Endodermal cell (in vitro differentiated cells): Measurements from ENCODE around the gene GALNT9. TPM values are rescaled to one million over a fixed set of nuclear protein-coding genes. Genes with fewer than 3 reads are reported as not detected.

Experiments used
- DNase-seq: peaks from one replicate; pipeline ENCODE4 v3.0.0-alpha.2; 2017
- H3K27ac ChIP-seq: 2 replicates; pipeline ENCODE4 v1.5.1; 2013; ENCODE audit warnings: mild to moderate bottlenecking, low read depth, low read length, moderate library complexity
- H3K27me3 ChIP-seq: 2 replicates; pipeline ENCODE4 v1.6.1; 2013; ENCODE audit warnings: mild to moderate bottlenecking, low read length, moderate library complexity; ENCODE audit not compliant: insufficient read depth, control insufficient read depth, poor library complexity, severe bottlenecking
- H3K36me3 ChIP-seq: 2 replicates; pipeline ENCODE4 v1.7.0; 2013; ENCODE audit warnings: mild to moderate bottlenecking, low read length, moderate library complexity; ENCODE audit not compliant: control insufficient read depth, insufficient read depth
- H3K4me1 ChIP-seq: one replicate; pipeline ENCODE4 v1.7.0; 2013; ENCODE audit warnings: low read length; ENCODE audit not compliant: control insufficient read depth, insufficient read depth
- H3K4me3 ChIP-seq: 2 replicates; pipeline ENCODE4 v1.5.1; 2013; ENCODE audit warnings: mild to moderate bottlenecking, low read length, moderate library complexity
- H3K9ac ChIP-seq: 2 replicates; pipeline ENCODE4 v1.6.1; 2013; ENCODE audit warnings: mild to moderate bottlenecking, low read length, moderate library complexity; ENCODE audit not compliant: poor library complexity, severe bottlenecking; ENCODE audit errors: extremely low read depth
- H3K9me3 ChIP-seq: 2 replicates; pipeline ENCODE4 v1.6.1; 2013; ENCODE audit warnings: mild to moderate bottlenecking, low read length, moderate library complexity; ENCODE audit not compliant: control insufficient read depth
- H3K27ac Mint-ChIP-seq: 2 replicates; pipeline ENCODE4 v1.8.0; 2020; ENCODE audit warnings: mixed read lengths
- H3K27me3 Mint-ChIP-seq: 2 replicates; pipeline ENCODE4 v1.8.0; 2021; ENCODE audit warnings: mild to moderate bottlenecking, mixed read lengths; ENCODE audit not compliant: insufficient read depth
- H3K36me3 Mint-ChIP-seq: 2 replicates; pipeline ENCODE4 v1.8.0; 2020; ENCODE audit warnings: low read depth, mixed read lengths
- H3K4me1 Mint-ChIP-seq: 2 replicates; pipeline ENCODE4 v1.8.0; 2020; ENCODE audit warnings: mixed read lengths
- H3K4me3 Mint-ChIP-seq: 2 replicates; pipeline ENCODE4 v1.8.0; 2020; ENCODE audit warnings: mild to moderate bottlenecking, moderate library complexity, mixed read lengths
- H3K9me3 Mint-ChIP-seq: 2 replicates; pipeline ENCODE4 v1.8.0; 2020; ENCODE audit warnings: mild to moderate bottlenecking, mixed read lengths
- CTCF ChIP-seq: fragments of 200-600 bp; sonication (generic); conservative IDR thresholded peaks from 2 replicates; pipeline ENCODE4 v1.5.0; 2021; ENCODE audit warnings: antibody characterized with exemption, mild to moderate bottlenecking
- WGBS, 2 experiments: methylation state at CpG; one replicate each; pipeline versions ENCODE4 v1.1.5 to v1.1.7; 2013; ENCODE audit warnings: missing lambda C conversion rate in 2 of 2, mixed read lengths in 1 of 2; ENCODE audit not compliant: insufficient coverage in 1 of 2, insufficient read length in 1 of 2; 5-methylcytosine and 5-hydroxymethylcytosine counted together
- total RNA-seq, 2 donors: library from RNA; stranded (reverse); fragmentation: NEBNext Ultra II Directional in 1 of 2; extraction: Animal tissue kit (Norgen Biotek cat#: 25700) in 1 of 2; gene quantifications; 2 replicates in 1 of 2; 3 replicates in 1 of 2; pipeline ENCODE4 v1.2.1, GENCODE V29; 2021

The GALNT9 gene
- total RNA-seq, 2 donors from 2014 or later: 0.13 TPM; not detected in 1

DNA sequence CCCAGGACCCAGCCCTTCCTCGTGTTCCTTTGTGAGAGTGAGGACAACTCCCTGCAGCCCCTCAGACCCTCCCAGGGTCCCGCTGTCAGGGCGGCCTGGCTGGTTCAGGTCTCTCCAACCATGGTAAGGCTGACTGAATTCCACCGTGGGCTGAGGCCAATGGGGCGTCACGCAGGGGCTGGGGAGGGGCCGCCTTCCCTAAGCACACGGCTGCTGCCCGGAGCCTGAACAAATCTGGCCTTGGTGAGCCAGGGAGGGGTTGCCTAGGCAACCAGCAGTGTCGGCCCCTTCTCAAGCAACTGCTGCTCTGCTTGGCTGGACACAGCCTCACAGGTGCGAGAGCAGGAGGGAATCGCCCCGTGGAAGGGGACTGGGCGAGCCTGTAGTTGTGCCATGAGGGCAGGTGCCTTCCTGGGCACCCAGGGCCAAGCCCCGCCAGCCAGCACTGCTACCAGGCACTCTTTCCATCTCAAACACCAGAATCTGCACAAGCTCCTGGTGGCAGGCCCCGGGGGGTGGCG is 37.0 kb upstream of the GALNT9 start:
- no peak for TF ChIP-seq CTCF
- H3K36me3 Mint-ChIP-seq: no peaks in the 10 kb centered on the region
- Histone ChIP-seq H3K9me3 (peaks cover 58% of the 10 kb centered on the region), H3K9ac (no peak overlapping the region), H3K27ac (no peak overlapping the region), H3K4me3 (no peak overlapping the region), H3K4me1 (no peaks in the 10 kb centered on the region), H3K27me3 (no peaks in the 10 kb centered on the region), H3K36me3 (no peaks in the 10 kb centered on the region)
- DNase-seq: no peak
- no peak overlapping the region for H3K4me3 Mint-ChIP-seq
- peaks cover 33% of the 10 kb centered on the region for H3K27me3 Mint-ChIP-seq
- H3K27ac Mint-ChIP-seq: no peak overlapping the region
- H3K9me3 Mint-ChIP-seq: peaks cover 13% of the 10 kb centered on the region
- 70 to 78% methylated on average over 8 to 17 of the region's 17 CpGs for WGBS, 2 experiments
- H3K4me1 Mint-ChIP-seq: no peaks in the 10 kb centered on the region

DNA sequence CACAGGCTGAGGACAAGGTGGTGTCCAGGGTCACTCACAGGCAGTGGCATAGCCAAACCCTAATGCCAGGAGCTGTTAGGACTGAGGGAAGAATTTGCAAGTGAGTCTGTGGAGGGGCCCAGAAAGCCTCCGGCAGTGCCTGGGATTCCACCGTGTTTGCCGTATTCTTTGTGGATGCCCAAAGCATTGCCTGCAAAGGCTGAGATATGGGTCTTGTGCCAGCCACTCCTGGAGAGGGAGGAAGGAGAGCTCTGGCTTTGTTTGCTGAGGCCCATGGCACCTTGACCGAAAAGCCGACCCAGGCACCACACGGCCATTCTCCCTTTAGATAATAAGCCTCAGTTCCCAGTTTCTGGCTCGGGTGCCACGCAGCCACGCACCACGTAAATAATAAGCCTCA is 35.8 kb upstream of the GALNT9 start:
- Histone ChIP-seq H3K9me3 (peaks cover 53% of the 10 kb centered on the region), H3K27ac (no peak overlapping the region), H3K9ac (no peak overlapping the region), H3K4me3 (no peak overlapping the region), H3K4me1 (no peaks in the 10 kb centered on the region), H3K36me3 (no peaks in the 10 kb centered on the region), H3K27me3 (no peaks in the 10 kb centered on the region)
- Mint-ChIP-seq H3K27ac (no peak overlapping the region), H3K4me1 (no peaks in the 10 kb centered on the region), H3K4me3 (no peak overlapping the region), H3K36me3 (no peaks in the 10 kb centered on the region), H3K9me3 (peaks cover 10% of the 10 kb centered on the region), H3K27me3 (peaks cover 23% of the 10 kb centered on the region)
- no peak for TF ChIP-seq CTCF
- 94 to 96% methylated on average over 9 to 10 of the region's 10 CpGs for WGBS, 2 experiments
- no peak for DNase-seq

DNA sequence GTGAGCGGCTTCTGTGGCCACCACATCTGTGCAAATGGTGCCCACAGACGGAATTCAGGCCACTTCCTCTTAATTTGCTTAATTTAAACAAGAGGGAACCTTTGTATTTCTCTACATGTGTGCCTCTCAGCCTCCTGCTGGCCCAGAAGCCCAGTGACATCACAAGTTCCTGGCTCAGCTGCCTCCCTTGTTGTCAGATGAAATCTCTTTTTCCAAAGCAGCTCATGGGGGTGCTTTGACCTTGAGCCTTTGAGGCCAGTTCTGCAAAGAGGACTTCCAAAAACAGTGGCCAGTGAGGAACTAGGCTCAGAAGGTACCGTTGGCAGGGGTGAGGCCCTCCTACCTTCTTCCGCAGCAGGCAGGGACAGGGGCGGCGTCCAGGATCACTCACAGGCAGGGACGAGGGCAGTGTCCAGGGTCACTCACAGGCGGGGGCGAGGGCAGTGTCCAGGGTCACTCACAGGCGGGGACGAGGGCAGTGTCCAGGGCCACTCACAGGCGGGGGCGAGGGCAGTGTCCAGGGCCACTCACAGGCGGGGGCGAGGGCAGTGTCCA is 35.0 kb upstream of the GALNT9 start:
- TF ChIP-seq CTCF: no peak
- no peaks in the 10 kb centered on the region for H3K27me3 ChIP-seq
- no peaks in the 10 kb centered on the region for H3K36me3 ChIP-seq
- H3K4me3 ChIP-seq: no peak overlapping the region
- Mint-ChIP-seq H3K36me3 (peaks cover 2% of the 10 kb centered on the region), H3K27me3 (peaks cover 18% of the 10 kb centered on the region), H3K27ac (no peak overlapping the region), H3K9me3 (peaks cover 16% of the 10 kb centered on the region), H3K4me1 (no peaks in the 10 kb centered on the region), H3K4me3 (no peak overlapping the region)
- no peaks in the 10 kb centered on the region for H3K4me1 ChIP-seq
- H3K27ac ChIP-seq: no peak overlapping the region
- no peak overlapping the region for H3K9ac ChIP-seq
- H3K9me3 ChIP-seq: peaks cover 53% of the 10 kb centered on the region
- WGBS, 2 experiments: 82 to 90% methylated on average over 6 to 8 of the region's 15 CpGs
- no peak for DNase-seq
